Activated T-helper 1 cell treated with anti-CD3 and anti-CD28 coated beads, Interleukin-2, amount 50 U/mL, for 16 hours (primary cell): ENCODE data around the gene RASGRF2.

ENCODE experiments used
- DNase-seq, 2 donors: peaks; one replicate each; pipeline ENCODE4 v3.0.0-alpha.2; 2020; ENCODE audit warnings: low read depth in 1 of 2, low spot score in 1 of 2

Gene RASGRF2

DNA sequence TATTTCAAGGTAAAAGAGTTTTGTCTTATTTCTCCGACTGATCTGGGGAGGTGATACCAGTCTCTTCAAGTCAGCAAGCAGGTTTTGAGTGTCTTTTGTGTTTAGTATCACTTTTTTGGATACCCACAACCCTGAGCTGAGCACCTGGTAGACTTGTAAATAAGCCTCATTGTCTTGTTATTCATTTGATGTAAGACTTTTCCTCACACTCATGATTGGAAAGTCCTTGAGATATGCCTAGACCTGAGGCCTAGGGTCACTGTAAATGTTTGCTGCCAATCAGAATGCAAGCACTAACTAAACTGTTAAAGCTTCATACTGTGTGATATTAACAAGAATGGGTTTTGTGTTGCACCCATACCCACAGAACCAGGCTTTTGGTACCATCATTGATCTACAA lies 172.2 kb downstream of the RASGRF2 start:
- DNase-seq = no peak

DNA sequence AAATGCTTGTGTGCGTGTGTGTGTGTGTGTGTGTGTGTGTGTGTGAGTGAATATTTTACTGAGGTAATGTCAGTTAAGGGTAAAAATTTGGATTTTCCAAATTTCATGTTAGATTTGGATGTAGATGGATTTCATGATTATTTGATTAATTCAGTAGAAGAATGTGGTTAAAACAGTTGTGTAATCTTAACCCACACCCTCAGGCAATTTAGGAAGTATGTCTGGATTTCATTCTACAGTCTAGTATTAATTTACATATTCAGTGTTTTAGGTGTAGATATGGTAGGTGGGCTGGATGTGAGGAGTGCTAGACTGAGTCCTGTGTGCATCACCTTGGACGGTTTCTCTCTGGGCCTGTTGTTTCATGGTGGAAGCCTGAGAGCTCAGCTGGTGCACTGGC lies 173.9 kb downstream of the RASGRF2 start:
- no peak for DNase-seq

DNA sequence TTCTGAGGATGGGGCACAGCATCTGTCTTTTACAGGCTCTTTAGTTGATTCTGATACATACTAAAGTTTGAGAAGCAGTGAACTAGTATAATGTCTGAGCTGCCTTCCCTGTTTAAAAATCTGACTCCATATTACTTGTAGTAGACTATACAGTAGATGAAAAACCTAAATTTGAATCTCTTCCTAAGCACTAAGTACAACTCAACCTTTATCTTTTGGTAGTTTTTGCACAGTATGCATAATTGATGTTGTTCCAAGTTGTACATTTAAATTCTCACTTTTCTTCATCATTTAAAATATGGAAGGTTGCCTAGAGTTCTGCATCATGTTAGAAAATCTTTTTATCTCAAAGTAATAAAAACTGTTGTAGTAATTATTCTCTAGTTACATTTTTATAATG lies 174.4 kb downstream of the RASGRF2 start:
- DNase-seq = no peak

DNA sequence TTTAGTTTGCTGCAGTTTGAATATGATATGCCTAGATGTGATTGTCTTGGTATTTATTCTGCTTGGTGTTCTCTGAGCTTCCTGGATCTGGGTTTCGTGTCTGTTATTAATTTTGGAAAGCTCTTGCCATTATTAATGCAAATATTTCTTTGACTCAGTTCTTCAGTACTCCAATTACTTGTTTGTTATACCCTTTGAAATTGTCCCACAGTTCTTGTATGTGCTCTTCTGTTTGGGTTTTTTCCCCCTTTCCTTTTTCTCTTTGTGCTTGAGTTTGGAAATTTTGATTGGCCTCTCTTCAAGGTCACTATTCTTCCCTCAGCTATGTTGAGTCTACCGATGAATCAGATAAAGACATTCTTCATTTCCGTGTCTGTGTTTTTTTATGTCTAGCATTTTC lies 176.4 kb downstream of the RASGRF2 start:
- DNase-seq = no peak

DNA sequence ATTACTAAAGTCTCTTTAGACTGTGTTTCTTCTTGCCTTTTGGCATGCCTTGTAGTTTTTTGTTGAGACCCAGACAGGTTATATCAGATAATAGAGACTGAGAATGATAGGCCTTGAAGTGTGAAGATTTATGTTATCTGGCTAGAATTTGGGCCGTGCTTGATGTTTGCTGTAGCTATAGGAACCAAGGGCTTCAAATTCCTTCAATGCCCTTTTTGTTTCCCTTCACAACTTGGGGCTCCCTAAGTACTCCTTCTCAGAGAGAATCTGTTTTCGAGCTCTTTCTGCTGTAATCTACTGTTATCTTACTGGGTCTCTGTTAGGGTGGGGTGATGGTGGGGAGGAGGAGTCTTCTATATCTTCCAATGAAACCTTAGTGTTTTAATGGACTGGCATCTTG lies 177.7 kb downstream of the RASGRF2 start:
- no peak for DNase-seq

DNA sequence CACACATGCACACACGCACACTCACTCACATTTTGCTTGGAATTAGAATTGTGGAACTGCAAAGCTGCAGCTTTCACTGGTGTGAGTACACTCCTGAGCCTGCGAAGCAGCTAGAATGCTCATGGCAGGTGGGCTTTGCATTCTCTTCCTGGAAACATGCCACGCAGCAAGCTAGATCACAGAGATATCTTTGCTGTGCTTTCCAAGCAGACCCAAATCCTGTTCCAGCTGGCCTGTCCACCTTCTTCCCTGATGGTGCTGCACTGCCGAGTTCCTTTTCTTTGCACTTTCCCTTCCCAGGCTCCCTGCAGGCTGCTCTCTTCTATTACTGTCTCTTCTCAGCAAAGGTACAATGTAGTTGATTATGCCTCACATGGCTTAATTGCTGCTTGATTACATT lies 180.3 kb downstream of the RASGRF2 start:
- no peak for DNase-seq

DNA sequence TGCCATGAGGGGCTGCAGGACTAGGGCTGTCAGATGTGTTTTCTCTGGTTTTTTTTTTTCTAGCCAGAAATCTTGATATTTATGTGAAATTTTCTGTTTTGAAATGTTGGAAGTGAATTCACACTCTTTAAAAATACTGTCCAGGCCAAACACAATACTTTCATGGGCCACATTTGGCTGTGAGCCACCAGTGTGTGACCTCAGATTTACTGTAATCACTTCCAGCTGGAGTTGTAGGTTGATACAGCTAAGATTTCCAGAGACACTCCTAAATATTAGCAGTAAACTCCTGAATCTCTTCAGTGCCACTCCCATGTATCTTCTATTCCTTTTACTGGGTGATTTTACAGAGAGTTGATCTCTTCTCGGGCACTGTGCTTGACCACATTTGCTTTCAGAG lies 180.8 kb downstream of the RASGRF2 start:
- DNase-seq = no peak

DNA sequence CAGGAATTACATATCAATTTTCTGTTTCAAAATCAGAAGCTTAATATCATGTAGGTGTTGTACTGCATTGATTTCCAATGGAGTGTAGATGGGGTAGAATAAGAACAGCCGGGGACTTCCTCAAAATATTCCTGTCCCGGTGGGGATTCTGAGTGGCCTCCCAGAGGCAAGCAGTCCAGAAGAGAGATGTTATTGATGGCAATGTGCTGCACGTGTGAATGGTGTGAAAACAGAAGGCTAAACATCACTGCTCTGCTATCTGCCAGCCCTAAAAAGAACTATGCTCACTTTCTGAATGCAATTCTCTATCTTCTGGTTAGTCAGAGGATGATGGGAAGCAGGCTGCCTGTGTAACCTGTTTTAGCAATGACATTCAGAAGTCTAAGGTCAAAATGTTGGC lies 181.9 kb downstream of the RASGRF2 start:
- no peak for DNase-seq

DNA sequence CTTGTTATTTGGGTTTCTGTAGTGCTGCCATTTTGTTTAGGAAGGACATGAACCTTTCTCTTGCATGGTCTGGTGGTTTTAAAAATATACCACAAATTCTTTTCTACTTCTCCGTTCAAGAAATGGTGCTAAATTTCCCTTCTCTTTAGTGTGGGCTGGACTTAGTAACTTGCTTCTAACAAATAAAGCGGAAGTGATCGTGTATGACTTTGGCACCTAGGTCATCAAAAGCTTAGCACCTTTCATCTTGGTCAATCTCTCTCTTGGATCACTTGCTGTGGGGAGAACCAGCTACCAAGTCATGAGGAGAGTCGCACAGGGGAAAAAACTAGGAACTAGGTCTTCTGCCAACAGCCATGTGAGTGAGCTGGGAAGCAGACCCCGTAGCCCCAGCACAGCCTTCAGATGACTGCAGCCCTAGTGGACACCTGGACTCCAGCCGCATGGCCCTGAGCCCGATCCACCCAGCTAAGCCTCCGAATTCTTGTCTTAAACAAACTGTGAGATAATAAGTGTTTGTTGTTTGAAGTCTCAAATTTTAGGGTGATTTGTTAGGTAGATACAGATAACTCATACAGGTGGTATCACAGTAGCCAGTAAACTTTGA lies 185.3 kb downstream of the RASGRF2 start:
- DNase-seq = no peak

DNA sequence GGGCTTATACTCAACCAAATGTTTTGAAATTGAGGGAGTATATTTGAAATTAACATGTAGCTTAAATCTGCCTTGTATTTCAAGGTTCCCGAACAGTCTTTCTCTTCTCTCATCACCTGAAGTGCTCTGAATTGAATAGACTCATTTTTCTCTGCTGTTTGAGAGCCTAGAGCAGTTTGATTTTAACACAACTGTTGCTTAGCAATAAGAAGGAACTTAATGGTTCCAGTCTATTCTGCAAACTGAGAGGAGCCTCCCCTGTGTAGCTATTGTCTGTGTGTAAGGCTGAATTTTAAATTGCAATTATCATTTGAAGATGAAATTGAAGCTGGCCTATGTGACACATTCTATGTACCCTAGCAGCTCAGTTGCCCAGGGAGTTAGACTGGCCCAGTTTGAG lies 185.9 kb downstream of the RASGRF2 start:
- DNase-seq = no peak

DNA sequence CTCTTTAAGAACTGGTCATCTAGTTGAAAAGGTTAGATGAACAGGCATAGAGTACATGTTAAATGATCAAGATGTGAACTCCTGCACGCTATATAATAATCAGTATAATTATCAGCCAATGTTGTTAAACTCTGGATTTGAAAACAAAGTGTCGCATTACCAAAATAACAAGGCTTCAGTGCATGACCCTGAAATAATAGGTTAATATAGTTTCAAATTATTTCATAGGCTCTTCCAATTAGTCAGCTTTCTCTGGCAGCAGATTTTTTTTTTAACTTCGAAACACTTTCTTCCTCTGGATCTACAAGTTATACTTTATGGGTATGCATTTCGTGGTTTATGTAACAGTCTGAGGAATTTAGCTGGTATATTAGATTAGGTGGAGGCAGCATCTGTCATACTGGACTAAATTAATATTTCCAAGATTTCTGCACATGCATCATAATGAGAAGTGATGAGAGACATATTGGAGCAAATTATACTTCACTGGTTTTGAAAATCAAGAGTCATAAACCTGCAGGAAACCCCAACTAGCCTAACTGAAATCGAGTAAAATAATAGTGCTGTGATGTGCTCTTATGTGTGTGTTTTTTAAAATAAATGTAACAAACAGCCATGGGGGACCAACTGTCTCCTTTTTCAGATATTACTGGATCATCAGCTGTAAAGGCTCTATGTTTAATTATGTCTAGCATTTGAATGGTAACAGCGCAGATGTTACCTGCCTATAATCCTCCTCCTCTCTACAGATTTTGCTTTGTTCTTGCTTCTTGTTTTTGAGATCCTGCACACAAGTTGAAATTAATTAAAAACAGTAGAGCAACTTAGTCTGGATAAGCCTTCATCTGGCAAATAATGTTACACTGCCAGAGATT lies 187.1 kb downstream of the RASGRF2 start:
- no peak for DNase-seq

DNA sequence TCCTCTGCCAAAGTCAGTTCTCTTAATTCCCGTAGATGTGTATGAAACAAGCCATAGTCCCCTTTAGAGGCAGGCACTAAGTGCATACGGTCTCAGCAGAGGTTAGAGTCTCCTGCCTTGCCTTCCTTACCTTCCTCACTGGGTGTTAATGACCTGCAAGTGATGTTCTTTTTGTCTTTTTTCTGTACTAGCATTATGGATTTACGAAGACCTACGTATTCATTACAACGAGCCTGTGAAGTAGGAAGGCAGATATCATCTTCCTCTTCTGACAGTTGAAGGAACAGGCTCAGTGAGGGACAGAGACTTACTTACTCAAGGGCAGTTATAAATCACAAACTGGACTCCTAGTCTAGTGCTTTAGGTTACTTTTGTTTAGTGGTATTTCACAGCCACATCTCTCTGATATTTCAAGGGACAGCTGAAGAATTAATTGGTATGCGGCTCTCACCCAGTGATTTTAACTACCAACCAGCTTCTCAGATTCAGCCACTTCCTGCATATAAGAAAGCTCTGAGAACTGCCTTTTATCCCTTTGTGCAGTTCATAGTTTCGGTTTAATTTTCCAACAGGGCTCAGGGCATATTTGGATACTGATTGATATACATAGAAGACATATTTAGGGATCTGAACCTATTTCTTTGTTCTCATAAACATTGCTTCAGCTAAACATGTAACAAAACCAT lies 187.9 kb downstream of the RASGRF2 start:
- no peak for DNase-seq

DNA sequence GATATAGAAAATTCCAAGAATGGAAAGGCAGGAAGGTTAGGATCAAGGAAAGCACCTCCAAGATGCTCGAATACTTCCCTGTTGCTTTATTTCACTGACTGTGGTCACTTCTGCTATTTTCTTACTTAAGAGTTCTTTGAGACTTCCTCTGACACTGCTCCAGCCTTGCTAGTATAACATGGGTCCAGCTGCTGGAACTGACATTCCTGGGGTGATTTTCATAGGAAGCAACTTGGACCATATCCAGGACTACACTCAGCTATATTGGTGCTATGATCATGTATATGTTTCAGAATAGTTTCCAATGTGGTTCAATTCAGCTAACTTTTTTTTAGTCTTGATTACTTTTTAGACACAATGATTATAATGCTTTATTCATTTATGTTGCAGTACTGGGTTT lies 191.4 kb downstream of the RASGRF2 start:
- no peak for DNase-seq

DNA sequence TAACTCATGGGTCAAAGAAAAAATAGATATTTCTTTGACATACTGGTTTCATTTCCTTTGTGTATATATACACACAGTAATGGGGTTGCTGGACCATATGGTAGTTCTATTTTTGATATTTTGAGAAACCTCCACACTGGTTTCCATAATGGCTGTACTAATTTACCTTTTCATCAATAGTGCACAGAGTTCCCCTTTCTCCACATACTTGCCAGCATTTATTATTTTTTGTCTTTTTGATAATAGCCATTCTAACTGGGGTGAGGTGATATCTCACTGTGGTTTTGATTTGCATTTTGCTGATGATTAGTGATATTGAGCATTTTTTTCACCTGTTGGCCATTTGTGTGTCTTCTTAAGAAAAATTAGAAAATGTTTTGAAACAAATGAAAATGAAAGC lies 194.6 kb downstream of the RASGRF2 start:
- no peak for DNase-seq

DNA sequence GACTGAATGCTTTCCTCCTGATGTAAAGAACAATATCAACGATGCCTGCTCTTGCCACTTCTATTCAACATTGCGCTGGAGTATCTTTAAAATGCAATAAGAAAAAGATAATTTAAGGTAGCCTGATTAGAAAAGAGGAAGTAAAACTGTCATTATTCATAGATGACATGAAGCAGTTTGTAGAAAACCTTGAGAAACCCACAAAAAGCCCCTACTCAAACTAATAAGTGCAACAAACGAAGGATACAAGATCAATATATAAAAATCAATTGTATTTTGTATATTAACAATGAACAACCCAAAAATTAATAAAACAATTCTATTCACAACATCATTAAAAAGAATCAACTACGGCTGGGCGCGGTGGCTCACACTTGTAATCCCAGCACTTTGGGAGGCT lies 196.6 kb downstream of the RASGRF2 start:
- no peak for DNase-seq

DNA sequence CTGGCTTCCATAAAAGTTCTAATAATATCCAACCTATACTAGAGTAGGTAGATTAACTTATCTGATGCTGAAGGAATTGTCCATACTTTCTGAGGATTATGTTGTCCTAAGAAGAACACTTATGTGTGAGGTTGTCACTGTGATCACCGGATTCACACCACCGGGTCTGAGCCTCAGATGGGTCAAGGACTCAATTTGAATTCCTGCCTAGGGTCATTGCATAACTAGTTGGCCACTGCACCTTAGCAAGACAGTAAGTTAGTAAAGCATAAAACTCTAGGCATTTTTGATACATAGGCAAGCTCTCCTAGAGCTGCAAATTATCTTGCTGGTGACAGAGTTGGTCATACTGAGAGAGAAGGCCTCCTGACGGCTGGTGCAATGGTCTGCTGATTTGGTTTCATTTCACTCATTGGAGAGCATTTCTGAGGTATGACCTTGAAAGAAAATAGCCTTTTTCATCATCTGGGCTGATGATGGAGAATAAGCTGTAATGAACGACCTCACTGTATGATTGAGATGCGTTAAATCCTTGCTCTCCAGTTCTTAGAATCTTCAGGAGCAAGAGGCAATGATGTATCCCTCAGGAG lies 200.9 kb downstream of the RASGRF2 start:
- no peak for DNase-seq

DNA sequence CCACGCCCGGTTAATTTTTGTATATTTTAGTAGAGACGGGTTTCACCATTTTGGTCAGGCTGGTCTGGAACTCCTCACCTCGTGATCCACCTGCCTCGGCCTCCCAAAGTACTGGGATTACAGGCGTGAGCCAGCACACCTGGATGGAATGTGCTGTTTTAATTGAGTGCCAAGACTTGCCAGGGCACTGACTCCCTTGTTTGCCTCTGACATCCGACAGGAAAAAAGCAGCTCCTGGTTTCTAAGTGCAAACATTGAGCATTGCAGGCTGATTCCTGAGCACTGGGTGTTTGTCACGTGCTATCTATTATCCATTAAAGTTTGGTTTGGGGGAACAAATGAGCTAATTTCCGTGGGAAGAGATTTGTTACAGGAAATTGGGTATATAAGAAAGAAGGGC lies 202.3 kb downstream of the RASGRF2 start:
- DNase-seq = no peak

DNA sequence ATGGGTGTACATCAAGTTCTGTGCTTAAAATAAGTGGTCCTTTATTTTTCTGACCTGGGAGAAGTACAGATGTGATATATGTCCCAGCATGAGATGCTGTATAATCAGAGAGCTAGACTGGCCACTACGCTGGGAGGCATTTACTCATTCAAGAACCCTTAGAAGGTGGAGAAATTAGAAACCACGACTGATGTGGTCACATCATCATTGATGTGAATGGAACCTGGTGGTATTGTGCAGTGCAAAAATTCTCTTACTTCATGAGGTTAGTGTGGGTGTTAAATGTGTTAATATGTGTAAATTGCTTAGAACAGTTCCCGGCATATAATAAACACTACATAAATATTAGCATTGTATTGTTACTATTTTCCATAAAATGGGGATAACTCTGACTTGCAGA lies 203.5 kb downstream of the RASGRF2 start:
- no peak for DNase-seq

DNA sequence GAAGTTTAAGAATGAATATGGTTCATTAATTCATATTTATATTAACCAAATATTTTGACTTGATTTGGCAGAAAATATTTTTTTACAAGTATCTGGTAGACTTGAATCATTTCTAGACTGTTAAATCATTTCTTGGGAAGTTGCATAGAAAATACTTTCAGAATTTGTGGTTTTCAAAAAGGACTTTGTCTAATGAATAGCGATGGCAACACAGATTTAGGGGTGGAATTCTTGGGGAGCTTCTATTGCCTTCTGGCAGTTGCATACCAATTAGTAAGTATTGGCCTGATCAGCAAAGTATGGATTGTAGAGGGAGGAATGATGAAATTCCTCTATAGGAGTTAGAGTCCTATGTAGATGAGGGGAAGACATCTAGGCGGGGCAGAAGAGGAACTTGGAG lies 204.3 kb downstream of the RASGRF2 start:
- DNase-seq = no peak

DNA sequence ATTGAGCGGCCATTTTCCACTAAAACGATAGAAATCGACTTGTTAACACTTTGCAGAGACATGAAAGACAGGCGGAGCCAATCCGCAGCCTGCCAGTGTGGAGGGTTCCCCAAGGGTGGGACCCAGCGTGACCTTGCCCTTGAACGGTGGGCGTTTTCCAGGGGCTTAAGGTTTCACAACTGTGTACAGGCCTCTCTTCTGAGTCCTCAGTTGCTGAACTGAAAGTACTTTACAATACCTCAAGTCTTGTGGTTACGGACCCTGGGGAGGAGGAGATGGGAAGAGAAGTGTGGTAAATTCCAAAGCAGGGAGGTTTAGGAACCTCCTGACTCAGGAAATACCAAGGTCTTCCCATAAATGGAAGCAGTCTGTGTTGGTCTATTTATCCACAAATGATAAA lies 204.8 kb downstream of the RASGRF2 start:
- DNase-seq = no peak

DNA sequence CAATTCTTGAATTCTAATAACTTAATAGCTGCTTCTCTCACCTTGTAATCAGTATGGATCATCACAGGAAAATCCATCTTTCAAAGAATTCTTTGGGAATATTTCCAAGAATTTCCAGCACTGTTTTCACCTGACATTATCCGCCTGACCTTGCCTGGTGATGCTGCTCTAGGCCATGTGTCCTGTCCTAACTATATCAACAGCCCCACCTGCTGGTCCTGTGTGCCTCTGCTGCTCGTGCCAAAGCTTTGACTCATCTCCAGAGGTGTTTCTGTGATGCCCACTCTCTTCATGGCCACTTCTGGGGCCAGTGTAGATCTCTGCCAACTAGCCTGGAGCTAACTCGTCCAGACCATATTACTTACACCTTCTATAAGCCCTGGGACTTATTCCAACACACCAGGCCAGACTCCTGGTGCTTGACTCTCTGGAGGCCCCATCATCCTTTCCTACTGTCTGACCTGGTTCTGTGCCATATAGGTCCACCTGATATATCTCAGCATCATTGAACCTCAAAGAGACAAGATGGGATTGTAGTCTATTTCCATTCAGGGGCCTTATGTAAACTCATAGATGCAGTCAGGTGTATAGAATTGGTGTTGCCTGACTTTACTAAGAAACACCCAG lies 205.4 kb downstream of the RASGRF2 start:
- DNase-seq = peak in 1 of 2 donors; percentile 18

DNA sequence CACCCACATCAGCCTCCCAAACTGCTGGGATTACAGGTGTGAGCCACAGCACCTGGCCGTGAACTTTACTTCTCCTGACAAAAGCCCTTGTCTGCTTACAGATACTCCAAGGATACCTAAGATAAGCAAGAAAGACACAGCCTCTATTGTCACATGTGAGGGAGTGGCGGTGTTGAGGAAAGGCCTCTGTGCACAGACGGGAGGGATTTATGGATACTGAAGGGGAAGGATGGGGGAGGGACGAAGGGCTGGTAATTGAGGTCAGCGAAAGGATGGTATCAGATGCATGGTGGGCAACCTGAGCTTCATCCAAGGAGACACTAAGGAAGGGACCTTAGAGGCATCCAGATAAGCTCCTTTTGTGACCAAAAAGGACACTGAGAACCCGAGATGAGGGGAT lies 206.3 kb downstream of the RASGRF2 start:
- DNase-seq = no peak
